ENCODE measurements around the gene GTF3C2.
A peak's percentile ranks its signal among the peaks of the same experiment; 100 is the strongest.
"Not testable (repeated sequence)": the region's sequence is repeated elsewhere in the genome, so short reads cannot be mapped to it uniquely, and the experiment has no call there.

Gene GTF3C2

DNA sequence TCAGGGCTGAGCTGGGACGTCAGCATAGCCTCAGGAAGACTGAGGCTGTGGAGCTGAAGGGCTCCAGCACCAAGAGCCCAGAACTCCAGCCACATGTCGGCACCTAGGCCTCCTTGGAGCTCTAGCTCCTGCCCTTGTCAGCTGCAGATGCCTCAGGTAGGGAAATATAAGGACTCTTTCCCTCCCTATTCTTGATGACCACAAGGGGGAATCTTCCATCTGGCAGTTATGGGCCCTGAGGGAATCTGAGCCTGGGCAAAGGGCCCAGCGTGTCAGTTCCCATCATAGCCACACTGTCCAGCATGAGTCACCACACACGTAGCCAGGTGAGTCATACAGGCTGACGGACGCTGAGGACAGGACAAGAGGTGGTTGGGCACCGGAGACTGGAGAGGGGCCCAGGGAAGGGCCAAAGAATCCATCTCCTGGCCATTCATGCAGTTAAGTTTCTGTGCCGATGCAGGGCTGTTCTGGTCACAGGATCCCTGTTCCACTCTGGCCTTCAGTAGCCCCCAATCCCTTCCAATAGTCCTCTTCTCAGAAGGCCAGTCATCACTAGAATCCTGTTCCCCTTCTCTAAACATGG lies 35.5 kb downstream of the GTF3C2 start:
- no peak for DNase-seq (ENCODE audit: low read depth in 2 of 2)

DNA sequence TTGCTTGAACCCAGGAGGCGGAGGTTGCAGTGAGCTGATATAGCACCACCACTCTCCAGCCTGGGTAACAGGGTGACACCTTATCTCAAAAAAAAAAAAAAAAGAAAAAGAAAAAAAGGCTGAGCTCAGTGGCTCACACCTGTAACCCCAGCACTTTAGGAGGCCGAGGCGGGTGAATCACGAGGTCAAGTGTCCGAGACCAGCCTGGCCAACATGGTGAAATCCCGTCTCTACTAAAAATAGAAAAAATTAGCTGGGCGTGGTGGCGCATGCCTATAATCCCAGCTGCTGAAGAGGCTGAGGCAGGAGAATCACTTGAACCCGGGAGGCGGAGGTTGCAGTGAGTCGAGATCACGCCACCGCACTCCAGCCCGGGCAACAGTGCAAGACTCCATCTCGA lies 36.7 kb downstream of the GTF3C2 start:
- DNase-seq (ENCODE audit: low read depth in 2 of 2), result not testable (repeated sequence)

DNA sequence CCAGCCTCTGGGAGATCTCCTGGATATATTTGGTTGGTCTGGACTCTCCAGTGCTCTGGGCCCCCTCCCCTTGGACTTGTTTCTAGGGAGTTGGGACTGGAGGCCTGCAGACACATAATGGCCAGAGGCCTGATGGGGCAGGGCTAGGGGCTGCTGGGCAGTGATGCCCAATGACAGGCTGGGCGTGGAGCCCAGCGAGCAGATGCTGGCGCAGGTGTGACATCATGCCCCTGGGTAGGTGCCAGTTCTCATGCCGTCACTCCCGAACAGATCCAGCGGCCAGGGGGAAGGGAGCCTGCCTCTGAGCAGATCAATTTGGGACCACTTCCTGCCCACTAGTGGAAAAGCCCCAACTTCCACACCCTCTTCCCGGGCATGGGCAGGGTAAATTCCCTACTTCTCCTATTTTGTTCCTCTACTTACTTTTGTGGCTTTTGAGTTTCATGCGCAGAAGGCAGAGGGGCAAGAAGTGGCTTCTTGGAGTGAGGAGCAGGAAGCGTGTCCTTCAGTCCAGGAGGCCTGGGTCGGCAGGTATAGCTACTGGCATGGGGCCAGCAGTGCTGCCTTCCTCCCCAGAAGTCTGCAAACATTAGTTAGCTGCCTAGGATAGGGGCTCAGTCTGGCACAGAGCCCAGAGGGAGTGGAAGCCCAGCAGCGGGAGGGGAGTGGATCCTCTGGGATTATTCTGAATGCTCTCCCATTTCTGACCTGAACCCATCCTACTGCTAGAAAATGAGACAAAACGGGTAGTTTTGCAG lies 39.7 kb downstream of the GTF3C2 start:
- no peak for DNase-seq (ENCODE audit: low read depth in 2 of 2)

DNA sequence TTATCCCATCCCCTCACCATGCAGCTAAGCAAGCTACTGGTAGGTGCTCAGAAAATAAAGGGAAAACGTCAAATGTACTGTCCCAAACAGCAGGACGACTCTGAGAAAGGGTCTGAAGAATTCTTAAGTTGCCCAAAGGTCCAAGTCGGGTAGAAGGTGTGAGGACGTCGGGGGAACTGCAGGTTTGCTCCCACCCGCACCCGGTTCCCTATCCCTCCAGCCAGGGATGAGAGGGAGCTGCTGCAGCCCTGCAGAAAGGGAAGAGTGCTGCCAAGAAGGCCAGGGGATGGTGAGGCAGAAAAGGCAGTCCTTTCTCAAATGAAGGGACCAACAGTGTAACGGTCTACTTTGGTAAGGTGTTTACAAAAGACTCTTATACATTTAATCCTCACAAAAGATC lies 41.4 kb downstream of the GTF3C2 start:
- DNase-seq (ENCODE audit: low read depth in 2 of 2), result no peak

DNA sequence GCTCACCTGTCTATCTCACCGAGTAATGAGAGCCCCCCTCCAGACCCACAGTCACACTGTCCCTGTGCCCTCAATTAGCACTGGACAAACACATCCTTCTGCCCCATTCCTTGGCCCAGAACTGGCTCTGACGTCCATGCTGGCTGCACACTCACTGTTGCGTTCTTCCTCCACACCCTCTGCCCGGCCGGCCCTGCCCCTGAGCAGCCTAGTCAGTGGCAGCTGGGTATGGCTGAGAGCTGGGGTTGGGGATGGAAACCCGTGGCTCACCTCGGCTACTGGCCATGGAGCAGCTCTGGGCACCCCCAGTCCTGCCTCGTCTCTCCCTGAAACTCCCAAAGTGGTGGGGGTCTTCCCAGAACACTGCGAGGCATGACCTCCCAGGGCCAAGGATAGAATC lies 41.9 kb downstream of the GTF3C2 start:
- no peak for DNase-seq (ENCODE audit: low read depth in 2 of 2)

DNA sequence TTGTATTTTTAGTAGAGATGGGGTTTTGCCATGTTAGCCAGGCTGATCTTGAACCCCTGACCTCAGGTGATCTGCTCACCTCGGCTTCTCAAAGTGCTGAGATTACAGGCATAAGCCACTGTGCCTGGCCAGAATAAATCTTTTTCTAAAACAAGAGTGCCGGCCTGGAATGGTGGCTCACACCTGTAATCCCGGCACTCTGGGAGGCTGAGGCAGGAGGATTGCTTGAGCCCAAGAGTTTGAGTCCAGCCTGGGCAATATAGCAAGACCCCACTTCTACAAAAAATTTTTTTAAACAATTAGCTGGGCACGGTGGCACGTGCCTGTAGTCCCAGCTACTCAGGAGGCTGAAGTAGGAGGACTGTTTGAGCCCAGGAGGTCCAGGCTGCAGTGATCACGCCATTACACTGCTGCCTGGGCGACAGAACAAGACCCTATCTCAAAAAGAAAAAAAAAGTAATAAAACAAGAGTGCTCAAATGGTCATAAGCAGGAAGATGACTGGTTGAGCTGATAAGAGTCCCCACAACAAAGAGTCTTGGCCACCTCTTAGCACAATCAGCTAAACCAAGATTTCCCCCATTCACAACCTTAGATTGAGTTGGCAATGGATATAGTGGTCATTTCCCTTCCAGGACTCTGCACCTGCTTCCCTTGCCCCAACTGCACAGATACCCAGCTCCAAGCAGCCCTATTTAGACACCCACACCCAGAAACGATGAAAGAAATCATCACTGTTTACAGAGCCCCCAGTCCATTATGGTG lies 42.5 kb downstream of the GTF3C2 start:
- no peak for DNase-seq (ENCODE audit: low read depth in 2 of 2)

DNA sequence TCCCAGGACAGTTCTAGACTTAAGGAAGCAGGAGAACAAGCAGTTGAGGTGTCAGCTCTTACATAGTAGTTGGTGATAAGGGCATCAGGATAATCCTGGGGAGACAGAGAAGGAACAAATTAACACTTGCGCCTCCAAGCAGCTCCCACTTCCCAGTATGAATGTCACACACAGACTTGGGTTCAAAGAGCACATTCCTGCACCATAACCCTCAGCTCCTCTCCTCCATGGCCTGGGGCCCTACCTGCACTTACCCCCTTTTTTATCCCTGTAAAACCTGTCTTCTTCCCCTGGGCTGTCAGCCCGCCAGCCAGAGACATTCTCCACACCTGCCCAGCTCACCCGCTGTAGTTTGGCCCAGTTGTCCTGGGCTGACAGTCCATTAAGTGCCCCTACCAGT lies 44.4 kb downstream of the GTF3C2 start:
- DNase-seq (ENCODE audit: low read depth in 2 of 2), result no peak

DNA sequence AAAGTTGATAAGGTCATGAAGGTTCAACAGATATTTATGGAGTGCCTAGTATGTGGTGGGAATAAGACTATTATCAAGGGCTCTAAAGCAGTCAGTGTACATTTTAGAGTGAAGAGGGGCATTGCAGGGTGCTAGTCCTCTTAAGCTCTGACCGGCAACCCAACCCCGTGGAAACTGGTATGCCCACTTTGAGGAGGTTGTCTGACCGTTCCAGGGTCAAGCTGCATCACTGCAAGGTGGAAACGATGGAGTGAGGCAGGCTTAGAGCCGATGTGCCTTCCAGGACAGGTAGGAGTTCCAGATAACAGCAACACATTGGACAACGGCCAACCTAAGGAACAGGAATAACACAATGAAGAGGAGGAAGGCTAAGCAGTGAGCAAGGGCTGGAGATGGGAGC lies 46.9 kb downstream of the GTF3C2 start:
- DNase-seq (ENCODE audit: low read depth in 2 of 2), result no peak

DNA sequence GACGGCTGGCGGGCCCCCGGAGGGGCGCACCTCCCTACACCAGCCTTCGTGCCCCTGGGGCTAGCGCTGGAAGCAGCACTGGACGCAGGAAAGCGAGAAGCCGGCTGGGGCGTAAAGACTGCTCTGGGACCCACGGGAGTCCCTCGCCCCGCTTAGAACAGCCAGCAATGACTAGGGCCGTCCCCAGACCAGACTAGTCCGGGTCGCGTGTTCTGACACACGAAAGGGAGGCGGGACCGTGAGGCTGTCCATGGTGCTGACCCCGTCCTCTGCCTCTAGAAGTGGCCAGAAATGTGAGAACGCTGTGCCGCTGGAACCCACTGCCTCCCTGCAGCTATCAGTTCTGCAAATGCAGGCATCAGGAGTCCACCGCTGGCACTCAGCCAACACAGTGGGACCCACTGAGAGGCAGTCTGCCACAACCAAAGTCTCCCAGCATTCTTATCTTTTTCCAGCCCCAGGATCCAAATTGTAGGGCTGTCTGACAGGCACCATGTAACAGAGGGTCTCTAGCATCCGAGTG lies 48.1 kb downstream of the GTF3C2 start, which contains the start of gene UCN:
Gene UCN (minus strand): TSS at position 87 of the 523 bp plus-strand sequence. CDS start 550 bp downstream, outside the sequence.
- no peak for DNase-seq (ENCODE audit: low read depth in 2 of 2)

DNA sequence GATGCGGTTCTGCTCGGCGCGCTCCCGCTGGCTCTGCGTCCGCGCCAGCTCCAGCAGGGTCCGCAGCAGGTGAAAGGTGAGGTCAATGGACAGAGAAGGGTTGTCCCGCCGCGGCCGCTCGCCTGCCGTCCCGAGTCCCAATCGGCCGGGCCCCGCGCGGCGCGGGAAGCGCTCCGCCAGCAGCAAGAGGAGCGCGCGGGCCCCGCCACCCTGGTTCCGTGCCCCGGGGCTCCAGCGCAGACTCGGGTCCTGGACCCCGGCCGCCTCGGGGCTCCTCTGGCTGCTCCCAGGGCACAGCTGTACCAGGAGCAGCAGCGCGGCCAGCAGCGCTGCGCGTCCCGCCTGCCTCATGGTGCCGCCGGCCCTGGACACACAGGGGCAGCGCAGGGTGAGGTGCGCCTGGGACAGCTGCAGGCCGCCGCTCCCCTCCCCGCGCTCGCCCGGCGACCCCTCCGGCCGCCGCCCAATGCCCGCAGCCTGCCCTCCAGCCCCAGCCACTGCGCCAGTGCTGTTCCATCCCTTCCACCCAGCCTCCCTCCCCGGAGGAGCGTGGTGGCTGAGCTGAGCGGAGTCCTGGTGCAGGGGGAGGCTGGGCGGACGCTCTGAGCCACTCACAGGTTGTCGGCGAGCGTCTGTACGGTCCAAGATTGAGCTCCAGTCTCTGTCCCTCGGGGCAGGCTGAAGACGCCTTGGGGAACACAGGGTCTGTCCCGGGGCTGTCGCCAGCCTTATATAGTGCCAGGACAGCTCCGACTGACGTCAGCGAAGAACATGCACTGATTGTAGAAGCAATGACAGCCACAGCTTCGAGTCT lies 48.8 kb downstream of the GTF3C2 start:
- DNase-seq (ENCODE audit: low read depth in 2 of 2), result no peak

DNA sequence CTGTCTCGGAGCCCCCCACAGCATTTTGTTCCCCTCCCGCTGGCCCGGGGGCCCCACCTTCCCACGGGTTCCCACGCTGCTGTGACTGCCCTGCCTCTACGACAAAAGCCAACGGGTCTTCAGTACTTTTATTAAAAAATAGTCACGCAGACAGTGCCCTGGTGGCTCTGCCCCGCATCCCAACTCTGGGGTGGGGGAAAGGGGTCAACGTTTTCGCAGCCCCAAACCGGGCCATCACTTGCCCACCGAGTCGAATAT lies 49.3 kb downstream of the GTF3C2 start:
- DNase-seq (ENCODE audit: low read depth in 2 of 2), result no peak

DNA sequence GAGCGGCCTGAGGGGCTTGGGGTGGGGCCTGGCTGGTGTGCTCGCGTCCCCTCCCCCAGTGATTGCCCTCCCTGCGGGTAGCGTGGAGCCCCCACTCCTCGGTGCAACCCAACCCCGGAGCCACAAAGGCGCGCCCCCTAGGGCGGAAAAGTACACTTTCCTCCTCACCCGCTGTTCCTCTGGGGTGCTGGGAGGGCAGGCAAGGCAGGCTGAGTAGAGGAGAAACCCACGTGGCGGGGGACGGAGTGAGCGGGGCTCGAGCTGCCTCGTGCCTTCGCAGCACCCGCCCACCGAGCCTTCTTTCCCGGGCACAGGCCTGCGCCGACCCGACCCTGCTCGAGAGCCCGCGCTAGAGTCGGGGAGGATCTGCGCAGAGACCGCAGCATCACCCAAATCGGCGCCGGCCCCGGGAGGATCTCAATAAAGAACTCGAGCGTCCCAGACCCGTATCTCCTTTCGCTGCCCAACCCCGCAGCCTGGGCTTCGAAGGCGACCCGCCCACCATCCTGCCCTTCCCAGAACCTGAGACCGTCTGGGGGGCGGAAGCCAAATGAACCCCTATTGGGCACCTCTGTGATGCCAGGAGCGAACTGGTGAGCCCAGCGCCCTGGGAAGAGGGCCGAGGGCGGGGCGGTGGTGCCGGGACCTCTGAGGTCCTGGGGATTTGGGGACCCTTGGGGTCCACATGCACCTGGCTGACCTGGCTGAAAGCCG lies 49.8 kb downstream of the GTF3C2 start:
- DNase-seq (ENCODE audit: low read depth in 2 of 2), result peak in 1 of 2 donors; percentile 29

DNA sequence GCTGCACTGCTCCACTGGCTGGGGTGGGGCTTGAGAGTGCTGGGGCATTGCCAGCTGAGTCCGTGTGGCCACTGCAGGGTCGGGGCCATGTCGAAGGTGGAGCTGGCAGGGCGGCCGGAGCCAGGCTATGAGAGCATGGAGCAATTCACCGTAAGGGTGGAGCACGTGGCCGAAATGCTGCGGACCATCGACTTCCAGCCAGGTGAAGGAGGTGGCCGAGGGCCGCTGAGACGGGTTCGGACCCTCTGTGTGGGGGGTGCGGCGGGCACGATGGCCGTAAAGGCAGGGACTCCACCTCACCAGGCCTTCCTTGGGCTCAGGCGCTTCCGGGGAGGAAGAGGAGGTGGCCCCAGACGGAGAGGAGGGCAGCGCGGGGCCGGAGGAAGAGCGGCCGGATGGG lies 50.4 kb downstream of the GTF3C2 start:
- no peak for DNase-seq (ENCODE audit: low read depth in 2 of 2)

DNA sequence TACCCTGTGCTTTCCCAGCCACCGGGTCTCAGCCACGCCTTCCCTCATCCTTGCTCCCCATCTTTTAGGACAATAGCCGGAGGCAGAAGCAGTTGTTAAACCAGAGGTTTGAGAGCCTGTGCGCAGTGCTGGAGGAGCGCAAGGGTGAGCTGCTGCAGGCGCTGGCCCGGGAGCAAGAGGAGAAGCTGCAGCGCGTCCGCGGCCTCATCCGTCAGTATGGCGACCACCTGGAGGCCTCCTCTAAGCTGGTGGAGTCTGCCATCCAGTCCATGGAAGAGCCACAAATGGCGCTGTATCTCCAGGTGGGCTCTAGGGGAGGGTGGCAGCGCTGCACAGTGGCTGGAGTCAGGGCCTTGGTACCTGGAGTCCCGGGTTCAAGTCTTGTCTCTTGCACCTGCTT lies 51.0 kb downstream of the GTF3C2 start:
- DNase-seq (ENCODE audit: low read depth in 2 of 2), result no peak

DNA sequence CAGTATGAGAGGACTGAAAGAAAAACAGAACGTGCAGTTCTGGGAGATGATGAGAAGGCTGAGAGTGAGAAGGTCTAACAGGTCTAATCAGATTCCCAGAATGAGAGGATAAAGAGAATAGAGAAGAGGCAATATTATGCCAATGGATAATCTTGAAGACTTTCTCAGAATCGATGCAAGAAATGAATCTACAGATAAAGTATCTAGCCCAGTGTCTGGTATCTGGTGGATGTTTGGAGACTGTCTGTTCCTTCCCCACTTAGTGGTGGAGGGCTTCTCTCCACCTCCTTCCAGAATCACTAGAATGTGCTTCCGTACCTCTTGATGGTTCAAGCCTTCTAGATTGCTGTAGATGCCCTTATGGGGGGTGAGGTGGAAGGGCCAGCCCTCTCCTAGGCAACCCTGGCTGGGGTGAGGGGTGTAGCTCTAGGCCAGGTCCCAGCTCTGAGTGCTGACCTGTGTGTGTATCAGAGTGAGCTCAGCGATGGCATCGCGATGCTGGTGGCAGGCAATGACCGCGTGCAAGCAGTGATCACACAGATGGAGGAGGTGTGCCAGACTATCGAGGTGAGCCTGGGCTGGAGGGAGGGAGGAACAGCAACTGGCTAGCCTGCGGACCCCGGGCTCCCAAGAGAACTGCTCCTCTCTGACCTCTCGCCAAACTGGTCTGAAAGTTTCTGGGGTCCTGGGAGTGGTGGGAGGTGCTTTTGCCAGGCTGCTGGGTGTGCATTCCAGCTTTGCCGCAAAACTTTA lies 51.9 kb downstream of the GTF3C2 start:
- no peak for DNase-seq (ENCODE audit: low read depth in 2 of 2)

DNA sequence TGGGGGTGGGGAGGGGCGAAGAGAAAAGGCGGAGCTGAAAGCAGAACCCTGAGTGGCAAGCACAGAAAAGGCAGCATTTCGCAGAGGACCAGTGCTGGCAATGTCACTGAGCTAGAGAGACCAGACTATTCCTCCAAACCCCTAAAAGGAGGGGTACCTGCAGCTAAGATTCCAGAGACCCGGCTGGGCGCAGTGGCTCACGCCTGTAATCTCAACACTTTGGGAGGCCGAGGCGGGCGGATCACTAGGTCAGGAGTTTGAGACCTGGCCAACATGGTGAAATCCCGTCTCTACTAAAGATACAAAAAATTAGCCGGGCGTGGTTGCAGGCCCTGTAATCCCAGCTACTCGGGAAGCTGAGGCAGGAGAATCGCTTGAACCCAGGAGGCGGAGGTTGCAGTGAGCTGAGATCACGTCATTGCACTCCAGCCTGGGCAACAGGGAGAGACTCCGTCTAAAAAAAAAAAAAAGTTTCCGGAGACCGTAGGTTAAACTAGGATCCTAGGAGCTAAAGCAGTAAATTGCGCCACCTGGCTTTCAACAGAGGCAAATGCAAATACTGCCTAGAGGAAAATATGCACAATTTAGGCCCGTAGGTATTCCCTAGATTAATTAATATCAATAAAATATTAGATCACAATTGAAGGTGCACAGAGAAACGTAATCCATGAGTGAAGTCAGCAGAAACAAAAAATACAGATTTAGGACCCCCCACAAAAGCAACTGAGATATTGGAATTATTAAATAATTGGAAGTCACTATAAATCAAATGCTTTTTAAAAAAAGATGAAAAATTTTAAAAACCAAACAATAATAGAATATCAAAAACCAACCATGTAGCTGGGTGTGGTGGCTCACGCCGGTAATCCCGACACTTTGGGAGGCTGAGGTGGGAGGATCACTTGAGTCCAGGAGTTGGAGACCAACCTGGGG lies 53.2 kb downstream of the GTF3C2 start:
- peak in 1 of 2 donors; percentile 36 for DNase-seq (ENCODE audit: low read depth in 2 of 2)

DNA sequence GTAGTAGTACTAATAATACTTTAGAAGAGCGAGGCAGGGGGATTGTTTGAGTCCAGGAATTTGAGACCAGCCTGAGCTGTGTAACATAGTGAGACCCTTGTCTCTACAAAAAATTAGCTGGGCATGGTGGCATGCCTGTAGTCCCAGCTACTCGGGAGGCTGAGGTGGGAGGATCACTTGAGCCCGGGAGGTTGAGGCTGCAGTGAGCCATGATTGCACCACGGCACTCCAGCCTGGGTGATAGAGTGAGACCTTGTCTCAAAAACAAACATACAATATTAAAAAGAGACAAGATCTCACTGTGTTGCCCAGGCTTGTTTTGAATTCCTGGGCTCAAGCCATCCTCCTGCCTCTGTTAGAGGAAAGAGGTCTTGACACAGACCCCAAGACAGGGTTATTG lies 56.0 kb downstream of the GTF3C2 start:
- DNase-seq (ENCODE audit: low read depth in 2 of 2), result not testable (repeated sequence)

DNA sequence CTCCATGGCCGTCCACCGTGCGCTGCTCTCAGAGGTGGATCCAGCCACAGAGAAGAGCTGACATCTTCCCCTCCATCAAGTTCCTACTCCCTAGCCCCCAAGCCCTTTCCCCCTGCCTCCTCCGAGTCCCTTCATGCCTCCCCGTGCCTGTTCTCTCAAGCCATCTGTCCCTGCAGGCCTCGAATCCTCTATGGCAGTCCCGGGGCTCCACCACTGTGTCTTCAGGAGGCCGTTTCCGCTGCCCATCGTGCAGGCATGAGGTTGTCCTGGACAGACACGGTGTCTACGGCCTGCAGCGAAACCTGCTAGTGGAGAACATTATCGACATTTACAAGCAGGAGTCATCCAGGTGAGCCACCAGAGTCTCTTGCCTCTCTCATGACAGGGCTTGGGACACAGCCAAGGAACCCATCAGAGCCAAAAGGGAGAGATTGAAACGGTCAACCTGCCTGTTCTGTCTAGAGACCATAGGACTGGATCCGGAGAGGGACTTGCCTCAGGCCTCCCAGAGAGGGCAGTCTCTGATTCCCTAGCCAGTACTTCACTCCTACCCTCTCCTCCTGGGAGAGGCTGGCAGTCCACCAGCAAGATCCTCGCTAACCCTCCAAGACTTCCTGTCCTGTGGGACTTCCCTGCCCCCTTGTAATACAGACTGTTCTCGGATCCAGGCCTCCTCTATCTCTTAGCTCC lies 58.0 kb downstream of the GTF3C2 start:
- DNase-seq (ENCODE audit: low read depth in 2 of 2), result no peak

DNA sequence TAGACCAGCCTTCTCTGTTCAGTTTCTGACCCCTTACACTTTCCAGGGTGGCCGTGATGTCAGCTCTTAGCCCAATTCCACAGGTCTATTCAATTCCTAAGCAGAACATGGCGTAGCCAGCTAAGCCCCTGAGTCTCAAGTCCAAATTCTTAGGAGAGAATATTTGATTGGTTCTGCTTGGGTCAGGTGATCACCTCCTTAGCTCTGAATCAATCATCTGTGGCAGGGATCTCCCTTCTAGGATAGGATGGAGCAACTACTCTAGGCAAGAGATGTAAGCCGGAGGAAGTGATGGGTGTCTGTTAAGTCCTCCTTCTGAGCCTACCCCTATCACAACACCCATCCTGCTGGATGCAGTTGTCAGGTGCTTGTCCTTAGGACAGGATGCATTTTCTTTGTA lies 59.4 kb downstream of the GTF3C2 start:
- no peak for DNase-seq (ENCODE audit: low read depth in 2 of 2)
